Kidney epithelial cell (primary cell): ENCODE results near the gene MED4. TPM values are rescaled to one million over a fixed set of nuclear protein-coding genes. Genes with fewer than 3 reads are reported as not detected.
"Not testable (repeated sequence)": the region's sequence is repeated elsewhere in the genome, so short reads cannot be mapped to it uniquely, and the experiment has no call there.

Experiments
- DNase-seq: peaks from one replicate; pipeline ENCODE4 v3.0.0-alpha.2; 2010; ENCODE audit warnings: low read depth
- H3K27me3 ChIP-seq: 2 replicates; pipeline ENCODE4 v1.6.0; 2011; ENCODE audit warnings: low read length; ENCODE audit not compliant: control insufficient read depth, insufficient read depth
- H3K36me3 ChIP-seq: 2 replicates; pipeline ENCODE4 v1.5.1; 2011; ENCODE audit warnings: low read length; ENCODE audit not compliant: control insufficient read depth, insufficient read depth
- H3K4me3 ChIP-seq: 2 replicates; pipeline ENCODE4 v1.5.1; 2011; ENCODE audit warnings: low read depth, mild to moderate bottlenecking, control low read depth, low read length
- CTCF ChIP-seq: IDR thresholded peaks from 2 replicates; pipeline ENCODE4 v1.5.1; 2011; ENCODE audit warnings: mild to moderate bottlenecking, moderate library complexity, low read length, control low read depth, inconsistent platforms; ENCODE audit not compliant: insufficient read depth, poor library complexity, severe bottlenecking
- total RNA-seq: library from RNA; depleted of rRNA; stranded (reverse); fragments of >200 nt; gene quantifications from 2 replicates; pipeline ENCODE4 v1.2.3, GENCODE V29; 2015

Gene MED4
- total RNA-seq, 1 donor from 2014 or later: 39.2 TPM

DNA sequence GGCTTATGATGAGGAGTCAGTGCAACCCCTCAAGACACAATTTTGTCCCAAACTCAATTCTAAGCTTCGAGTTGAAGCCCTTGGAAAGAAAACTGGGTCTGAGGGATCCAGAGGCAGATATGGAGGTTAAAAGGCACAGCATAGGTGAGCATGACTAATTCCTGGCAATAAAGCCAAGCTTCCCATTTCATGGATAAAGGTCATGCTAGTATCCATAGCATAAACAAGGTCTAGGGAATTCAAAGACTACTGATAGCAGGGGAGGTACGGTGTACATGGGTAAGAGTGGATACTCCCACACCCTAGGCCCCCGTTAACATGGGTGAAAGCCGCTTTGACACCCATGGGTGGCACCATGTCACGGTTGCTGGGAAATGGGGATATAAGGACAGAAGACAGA, 24.0 kb downstream of the MED4 start:
- TF ChIP-seq CTCF: no peak
- H3K36me3 ChIP-seq: peaks cover 5% of the 10 kb centered on the region
- no peak overlapping the region for H3K4me3 ChIP-seq
- DNase-seq: no peak
- no peaks in the 10 kb centered on the region for H3K27me3 ChIP-seq

- Histone ChIP-seq H3K4me3 (no peak overlapping the region), H3K36me3 (peaks cover 5% of the 10 kb centered on the region), H3K27me3 (no peaks in the 10 kb centered on the region)
- no peak for DNase-seq
- TF ChIP-seq CTCF: no peak
Measured at GRCh38 chr13:48069573-48069972, 25.3 kb downstream of the MED4 start.

GRCh38 chr13:48068952-48069351, 26.0 kb downstream of the MED4 start:
- H3K36me3 ChIP-seq: peaks cover 5% of the 10 kb centered on the region
- TF ChIP-seq CTCF: no peak
- H3K27me3 ChIP-seq: no peaks in the 10 kb centered on the region
- no peak for DNase-seq
- no peak overlapping the region for H3K4me3 ChIP-seq

GRCh38 chr13:48068036-48068435, 26.9 kb downstream of the MED4 start:
- no peak for TF ChIP-seq CTCF
- Histone ChIP-seq H3K36me3 (peaks cover 3% of the 10 kb centered on the region), H3K4me3 (no peak overlapping the region), H3K27me3 (no peaks in the 10 kb centered on the region)
- no peak for DNase-seq

DNA sequence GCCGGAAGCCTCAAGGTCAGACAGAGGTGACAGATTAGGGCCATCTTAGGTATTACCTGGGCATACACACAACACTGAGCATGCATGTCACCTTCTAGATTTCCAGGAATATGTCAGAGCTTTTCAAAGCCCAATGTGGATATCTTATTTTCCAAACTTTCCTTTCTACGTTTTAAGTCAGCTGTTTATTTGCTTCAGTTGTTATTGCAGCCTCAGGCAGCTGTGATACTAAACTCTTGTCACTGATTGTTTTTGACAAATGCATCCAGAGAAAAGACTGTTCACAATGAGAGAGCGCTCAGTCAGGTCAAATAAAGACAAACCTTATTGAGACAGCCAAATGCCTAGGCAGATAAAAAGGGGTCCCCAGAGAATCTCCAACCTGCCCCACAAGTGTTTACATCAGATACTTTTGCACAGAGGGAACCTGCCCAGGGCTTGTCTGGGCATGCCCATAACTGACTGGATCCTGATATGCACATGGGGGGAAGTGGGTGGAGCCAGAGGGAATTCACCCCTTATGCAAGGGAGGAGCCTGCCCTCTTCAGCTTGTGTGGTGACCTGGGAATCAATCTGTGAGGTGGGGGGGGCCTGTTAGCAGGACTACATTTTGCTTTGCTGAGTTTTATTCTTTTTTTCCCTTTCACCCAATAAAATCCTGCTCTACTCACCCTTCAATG, 28.5 kb downstream of the MED4 start:
- Histone ChIP-seq H3K36me3 (peaks cover 1% of the 10 kb centered on the region), H3K4me3 (no peak overlapping the region), H3K27me3 (no peaks in the 10 kb centered on the region)
- no peak for DNase-seq
- TF ChIP-seq CTCF: no peak

DNA sequence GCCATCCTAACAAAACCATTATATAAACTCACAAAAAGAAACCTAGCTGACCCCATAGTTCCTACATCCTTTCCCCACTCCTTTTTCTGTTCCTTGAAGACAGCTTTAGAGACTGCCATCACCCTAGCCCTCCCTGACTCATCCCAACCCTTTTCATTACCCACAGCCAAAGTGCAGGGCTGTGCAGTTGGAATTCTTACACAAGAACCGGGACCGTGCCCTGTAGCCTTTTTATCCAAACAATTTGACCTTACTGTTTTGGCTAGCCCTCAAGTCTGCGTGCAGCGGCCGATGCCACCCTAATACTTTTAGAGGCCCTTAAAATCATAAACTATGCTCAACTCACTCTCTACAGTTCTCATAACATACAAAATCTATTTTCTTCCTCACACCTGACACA, 35.0 kb downstream of the MED4 start:
- DNase-seq, H3K4me3 ChIP-seq, H3K27me3 ChIP-seq, H3K36me3 ChIP-seq: not testable (repeated sequence)

- not testable (repeated sequence) for H3K27me3 ChIP-seq, DNase-seq, H3K4me3 ChIP-seq, H3K36me3 ChIP-seq
Measured at GRCh38 chr13:48058536-48058935, 36.4 kb downstream of the MED4 start.
